ENCODE measurements around the gene KIF5A.
A peak's percentile ranks its signal among the peaks of the same experiment; 100 is the strongest.

Gene KIF5A

DNA sequence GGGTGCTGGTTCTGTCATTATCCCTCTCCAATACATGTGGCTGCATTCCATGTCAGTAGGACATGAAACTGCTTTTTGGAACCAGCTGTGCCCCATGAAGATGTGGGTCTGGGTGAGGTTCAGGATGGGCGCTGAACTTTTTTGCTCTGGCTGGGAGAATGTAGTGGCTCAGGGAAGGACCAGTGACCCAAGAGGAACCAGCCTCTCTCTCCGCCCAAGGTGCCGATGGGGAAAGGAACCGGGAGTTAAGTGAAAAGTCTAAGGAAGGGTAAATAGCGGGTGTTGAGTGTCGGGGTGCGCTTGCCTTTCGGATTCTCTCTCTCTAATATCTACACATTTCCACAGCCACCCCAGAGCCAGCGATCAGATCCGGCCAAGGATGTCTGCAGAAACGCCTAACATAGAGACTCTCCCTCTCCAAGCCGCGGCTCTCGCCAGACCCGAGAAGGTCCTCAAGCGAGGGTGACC lies 69.2 kb downstream of the KIF5A start:
- TF ChIP-seq, protein P1, sequence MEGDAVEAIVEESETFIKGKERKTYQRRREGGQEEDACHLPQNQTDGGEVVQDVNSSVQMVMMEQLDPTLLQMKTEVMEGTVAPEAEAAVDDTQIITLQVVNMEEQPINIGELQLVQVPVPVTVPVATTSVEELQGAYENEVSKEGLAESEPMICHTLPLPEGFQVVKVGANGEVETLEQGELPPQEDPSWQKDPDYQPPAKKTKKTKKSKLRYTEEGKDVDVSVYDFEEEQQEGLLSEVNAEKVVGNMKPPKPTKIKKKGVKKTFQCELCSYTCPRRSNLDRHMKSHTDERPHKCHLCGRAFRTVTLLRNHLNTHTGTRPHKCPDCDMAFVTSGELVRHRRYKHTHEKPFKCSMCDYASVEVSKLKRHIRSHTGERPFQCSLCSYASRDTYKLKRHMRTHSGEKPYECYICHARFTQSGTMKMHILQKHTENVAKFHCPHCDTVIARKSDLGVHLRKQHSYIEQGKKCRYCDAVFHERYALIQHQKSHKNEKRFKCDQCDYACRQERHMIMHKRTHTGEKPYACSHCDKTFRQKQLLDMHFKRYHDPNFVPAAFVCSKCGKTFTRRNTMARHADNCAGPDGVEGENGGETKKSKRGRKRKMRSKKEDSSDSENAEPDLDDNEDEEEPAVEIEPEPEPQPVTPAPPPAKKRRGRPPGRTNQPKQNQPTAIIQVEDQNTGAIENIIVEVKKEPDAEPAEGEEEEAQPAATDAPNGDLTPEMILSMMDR (IDR thresholded peaks at IDR 0.05; ENCODE audit: low read length, missing control alignments) = no peak
- H3K4me3 ChIP-seq (replicated peaks; ENCODE audit: low read depth, low read length) = no peak overlapping the region
- DNase-seq (ENCODE audit: low read depth) = no peak

DNA sequence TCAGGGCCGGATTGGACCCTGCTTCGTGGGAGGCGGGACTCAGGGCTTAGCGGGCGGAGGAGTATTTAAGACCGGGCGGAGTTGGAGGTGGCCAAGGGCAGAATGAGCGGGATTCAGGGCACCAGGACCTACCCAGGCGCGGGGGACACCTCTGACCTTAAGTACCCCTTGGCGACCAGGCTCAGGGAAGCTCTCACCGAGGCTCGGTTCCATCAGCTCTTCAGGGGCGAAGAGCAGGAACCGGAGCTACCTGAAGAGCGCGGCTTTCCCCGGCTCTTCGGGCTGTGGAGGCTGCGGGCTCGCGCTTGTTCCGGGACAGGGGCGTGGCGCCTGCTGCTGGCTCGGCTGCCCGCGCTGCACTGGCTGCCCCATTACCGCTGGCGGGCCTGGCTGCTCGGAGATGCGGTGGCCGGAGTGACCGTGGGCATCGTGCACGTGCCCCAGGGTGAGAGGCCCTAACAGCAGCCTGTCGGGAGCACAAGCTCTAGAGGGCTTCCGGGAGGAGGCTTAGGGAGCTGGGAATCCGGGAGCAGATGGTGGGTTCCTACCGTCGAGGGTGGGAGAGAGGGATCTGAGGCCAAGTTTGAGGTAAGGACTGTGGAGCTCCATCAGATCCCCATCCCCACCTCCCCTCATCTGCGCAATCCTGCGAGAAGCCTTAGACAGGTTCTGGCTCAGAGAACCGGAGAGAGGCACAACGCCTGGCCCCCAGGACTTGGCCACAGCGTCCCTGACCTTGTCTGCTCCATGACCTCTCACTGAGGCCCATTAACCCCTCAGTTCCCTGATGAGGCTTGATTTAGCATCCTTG lies 69.8 kb downstream of the KIF5A start:
- no peak overlapping the region for H3K4me3 ChIP-seq (replicated peaks; ENCODE audit: low read depth, low read length)
- TF ChIP-seq, protein P1 (IDR thresholded peaks at IDR 0.05; ENCODE audit: low read length, missing control alignments) = no peak
- no peak for DNase-seq (ENCODE audit: low read depth)

DNA sequence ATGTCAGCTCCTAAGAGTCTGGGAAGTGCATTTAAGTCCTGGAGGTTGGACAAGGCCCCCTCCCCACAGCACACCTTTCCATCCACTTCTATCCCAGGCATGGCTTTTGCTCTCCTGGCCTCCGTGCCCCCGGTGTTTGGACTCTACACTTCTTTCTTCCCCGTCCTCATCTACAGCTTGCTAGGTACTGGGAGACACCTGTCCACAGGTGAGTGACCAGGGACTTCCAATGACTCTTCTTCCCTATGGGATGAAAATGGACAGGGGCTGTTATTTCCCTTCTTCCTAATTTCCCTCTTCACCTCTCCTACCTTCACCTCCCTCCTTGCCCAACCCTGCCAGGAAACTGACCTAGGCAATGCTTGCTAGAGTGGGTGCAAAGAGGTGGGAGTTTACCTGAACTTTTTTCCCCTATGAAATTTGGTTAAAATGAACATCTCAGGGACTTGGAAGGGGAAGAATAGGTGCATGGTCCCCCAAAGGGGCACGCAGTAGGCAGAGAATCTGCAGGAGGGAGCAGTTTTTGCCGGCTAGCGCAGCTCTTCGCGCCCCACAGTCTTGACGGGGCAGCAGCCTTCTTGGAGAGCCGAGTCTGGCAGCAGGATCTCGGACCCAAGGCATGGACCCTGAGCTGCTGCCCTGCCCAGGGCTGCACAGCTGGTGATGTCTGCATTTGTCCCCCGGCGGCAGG lies 70.5 kb downstream of the KIF5A start:
- TF ChIP-seq, protein P1 (IDR thresholded peaks at IDR 0.05; ENCODE audit: low read length, missing control alignments) = no peak
- no peak overlapping the region for H3K4me3 ChIP-seq (replicated peaks; ENCODE audit: low read depth, low read length)
- DNase-seq (ENCODE audit: low read depth) = no peak

DNA sequence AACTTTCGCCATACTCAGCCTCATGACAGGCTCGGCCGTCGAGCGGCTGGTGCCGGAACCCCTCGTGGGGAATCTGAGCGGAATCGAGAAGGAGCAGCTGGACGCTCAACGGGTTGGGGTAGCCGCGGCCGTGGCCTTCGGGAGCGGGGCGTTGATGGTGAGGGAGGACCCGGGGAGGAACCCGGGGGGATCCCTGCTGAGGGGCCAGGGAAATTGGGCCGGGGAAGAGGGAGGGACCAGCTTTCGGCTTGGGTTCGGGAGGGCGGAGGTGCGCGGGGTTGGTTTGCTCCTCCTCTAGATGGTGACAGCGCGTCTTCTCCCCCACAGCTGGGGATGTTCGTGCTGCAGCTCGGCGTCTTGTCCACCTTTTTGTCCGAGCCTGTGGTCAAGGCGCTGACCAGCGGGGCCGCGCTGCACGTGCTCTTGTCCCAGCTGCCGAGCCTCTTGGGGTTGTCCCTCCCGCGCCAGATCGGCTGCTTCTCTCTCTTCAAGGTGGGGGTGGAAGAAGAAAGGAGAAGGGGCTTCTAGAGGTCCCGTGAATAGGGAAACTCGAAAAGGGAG lies 71.2 kb downstream of the KIF5A start:
- H3K4me3 ChIP-seq (replicated peaks; ENCODE audit: low read depth, low read length) = peak overlapping the region; percentile 42
- no peak for DNase-seq (ENCODE audit: low read depth)
- TF ChIP-seq, protein P1 (IDR thresholded peaks at IDR 0.05; ENCODE audit: low read length, missing control alignments) = no peak

DNA sequence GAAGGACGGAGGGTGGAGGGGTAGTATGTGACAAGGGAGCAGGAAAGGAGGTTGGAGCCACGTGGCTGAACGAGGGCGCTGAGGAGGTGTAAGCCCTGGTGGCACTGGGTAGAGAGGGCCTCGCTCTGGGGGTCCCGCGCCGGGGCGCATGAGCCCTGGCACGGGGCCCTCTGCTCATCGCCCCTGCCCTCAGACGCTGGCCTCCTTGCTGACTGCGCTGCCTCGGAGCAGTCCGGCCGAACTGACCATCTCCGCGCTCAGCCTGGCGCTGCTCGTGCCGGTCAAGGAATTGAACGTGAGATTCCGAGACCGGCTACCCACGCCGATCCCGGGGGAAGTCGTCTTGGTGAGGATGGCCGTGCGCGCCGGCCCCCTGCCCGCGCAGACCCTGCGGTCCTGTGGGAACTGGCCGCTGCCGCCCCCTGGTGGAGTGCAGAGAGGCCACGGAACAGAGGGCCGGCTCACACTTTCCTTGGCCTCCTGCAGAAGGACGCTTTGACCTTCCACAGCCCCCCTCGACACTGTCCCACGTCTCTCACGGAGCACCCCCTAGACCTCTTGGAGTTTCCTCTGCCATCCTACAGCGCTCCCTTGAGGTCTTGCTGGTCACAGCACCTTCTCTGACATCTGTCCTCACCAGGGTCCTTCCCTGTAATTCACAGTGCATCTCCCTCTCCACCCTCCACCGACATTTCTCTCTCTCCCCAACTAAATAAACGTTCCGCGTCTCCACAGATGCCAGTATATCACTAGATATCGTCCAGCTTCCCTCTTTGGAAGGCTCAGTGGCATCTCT lies 71.9 kb downstream of the KIF5A start:
- peak overlapping the region; percentile 42 for H3K4me3 ChIP-seq (replicated peaks; ENCODE audit: low read depth, low read length)
- TF ChIP-seq, protein P1 (IDR thresholded peaks at IDR 0.05; ENCODE audit: low read length, missing control alignments) = peak; percentile 82
- DNase-seq (ENCODE audit: low read depth) = no peak

All from fibroblast of pulmonary artery (primary cell).